ENCODE data around the gene SRSF4.

GRCh38 chr1:29230204-29230552 lies 48.5 kb upstream of the SRSF4 start:
- TF ChIP-seq POLR2A (IDR thresholded peaks at IDR 0.05) (no peak), CTCF (IDR thresholded peaks at IDR 0.05) (no peak), POLR2AphosphoS5 (IDR thresholded peaks at IDR 0.05) (no peak)
